GM12874 (cell line): ENCODE measurements around the gene C11orf68.

Experiments used
- TF ChIP-seq, protein P1 (sequence below): IDR thresholded peaks from 2 replicates; pipeline ENCODE4 v1.5.1; 2011; ENCODE audit warnings: low read depth, mild to moderate bottlenecking, control low read depth, low read length, moderate library complexity; ENCODE audit not compliant: insufficient read depth

C11orf68 gene

DNA sequence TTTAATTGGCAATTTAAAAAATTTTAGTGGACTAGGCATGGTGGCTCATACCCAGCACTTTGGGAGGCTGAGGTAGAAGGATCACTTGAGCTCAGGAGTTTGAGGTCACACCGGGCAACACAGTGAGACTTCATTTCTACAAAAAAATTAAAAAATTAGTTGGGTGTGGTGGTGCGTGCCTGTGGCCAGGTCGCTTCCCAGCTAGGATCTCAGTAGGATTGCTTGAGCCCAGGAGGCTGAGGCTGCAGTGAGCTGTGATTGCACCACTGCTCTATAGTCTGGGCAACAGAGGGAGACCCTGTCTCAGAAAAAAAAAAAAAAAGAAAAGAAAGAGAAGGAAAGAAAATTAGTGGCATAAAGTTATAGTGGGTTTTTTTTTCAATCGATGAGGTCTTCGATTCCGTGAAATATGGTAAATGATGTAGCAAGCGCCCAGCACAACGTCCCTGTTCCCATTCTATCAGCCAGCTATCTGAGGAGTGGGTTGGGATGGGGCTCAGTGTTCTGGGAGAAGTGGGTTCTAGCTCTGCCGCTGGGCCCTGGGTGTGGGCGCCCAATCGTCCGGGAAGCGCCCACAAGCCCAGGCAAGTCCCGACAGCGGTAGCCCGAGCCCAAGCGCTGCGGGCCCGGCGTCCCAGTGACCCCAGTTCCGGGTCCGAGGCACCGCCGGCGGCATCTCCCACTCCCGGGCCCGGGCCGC lies 20.1 kb downstream of the C11orf68 start:
- TF ChIP-seq, protein P1, sequence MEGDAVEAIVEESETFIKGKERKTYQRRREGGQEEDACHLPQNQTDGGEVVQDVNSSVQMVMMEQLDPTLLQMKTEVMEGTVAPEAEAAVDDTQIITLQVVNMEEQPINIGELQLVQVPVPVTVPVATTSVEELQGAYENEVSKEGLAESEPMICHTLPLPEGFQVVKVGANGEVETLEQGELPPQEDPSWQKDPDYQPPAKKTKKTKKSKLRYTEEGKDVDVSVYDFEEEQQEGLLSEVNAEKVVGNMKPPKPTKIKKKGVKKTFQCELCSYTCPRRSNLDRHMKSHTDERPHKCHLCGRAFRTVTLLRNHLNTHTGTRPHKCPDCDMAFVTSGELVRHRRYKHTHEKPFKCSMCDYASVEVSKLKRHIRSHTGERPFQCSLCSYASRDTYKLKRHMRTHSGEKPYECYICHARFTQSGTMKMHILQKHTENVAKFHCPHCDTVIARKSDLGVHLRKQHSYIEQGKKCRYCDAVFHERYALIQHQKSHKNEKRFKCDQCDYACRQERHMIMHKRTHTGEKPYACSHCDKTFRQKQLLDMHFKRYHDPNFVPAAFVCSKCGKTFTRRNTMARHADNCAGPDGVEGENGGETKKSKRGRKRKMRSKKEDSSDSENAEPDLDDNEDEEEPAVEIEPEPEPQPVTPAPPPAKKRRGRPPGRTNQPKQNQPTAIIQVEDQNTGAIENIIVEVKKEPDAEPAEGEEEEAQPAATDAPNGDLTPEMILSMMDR: no peak

- TF ChIP-seq, protein P1: no peak
Measured at GRCh38 chr11:65897020-65897471, 21.8 kb downstream of the C11orf68 start.

GRCh38 chr11:65896034-65896999 lies 22.5 kb downstream of the C11orf68 start:
- TF ChIP-seq, protein P1: no peak

DNA sequence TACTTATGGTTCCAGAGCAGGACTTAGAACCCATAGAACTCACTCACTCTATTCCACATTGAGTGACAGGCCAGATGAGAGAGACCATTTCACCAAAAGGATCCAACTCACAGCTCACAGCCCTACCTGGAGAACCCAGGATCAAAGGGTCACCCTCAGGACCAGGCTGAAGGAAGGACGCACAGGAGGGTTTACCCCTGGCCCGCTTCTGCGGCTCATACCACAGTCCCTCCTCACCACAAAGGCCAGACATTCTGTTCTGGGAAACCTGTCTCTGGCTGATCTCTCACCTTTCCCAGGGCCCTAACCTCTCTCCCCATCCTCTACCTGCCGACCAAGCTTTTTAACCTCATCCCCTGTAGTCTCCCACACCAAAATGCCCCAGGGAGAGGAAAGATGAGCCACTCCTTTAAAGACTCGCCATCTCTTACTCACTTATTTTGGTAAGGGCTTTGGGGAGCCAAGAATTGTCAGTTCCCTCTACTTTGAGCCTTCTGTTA lies 23.3 kb downstream of the C11orf68 start:
- TF ChIP-seq, protein P1: no peak

- TF ChIP-seq, protein P1: no peak
Measured at GRCh38 chr11:65894034-65894591, 24.7 kb downstream of the C11orf68 start.

GRCh38 chr11:65892661-65893317 lies 26.1 kb downstream of the C11orf68 start:
- TF ChIP-seq, protein P1: no peak
